Activated T-helper 1 cell treated with Interleukin-2 at 50 U/mL for 16 hours (primary cell): Measurements from ENCODE around the gene NCF2.

Experiments
- DNase-seq: peaks from one replicate; pipeline ENCODE4 v3.0.0-alpha.2; 2020; ENCODE audit warnings: low read depth

Gene NCF2

GRCh38 chr1:183612407-183612806 is 22.1 kb upstream of the NCF2 start:
- DNase-seq, result no peak

- no peak for DNase-seq
These were observed 20.8 kb upstream of the NCF2 start for GRCh38 chr1:183611021-183611420.

GRCh38 chr1:183609759-183610452 is 19.6 kb upstream of the NCF2 start:
- no peak for DNase-seq

- no peak for DNase-seq
These were observed 19.1 kb upstream of the NCF2 start for GRCh38 chr1:183609313-183609712.

GRCh38 chr1:183607322-183607980 is 17.2 kb upstream of the NCF2 start:
- DNase-seq, result no peak

- DNase-seq, result no peak
These were observed 15.6 kb upstream of the NCF2 start for GRCh38 chr1:183605904-183606303.

GRCh38 chr1:183604815-183605214 is 14.6 kb upstream of the NCF2 start:
- DNase-seq, result no peak

- DNase-seq, result no peak
These were observed 14.0 kb upstream of the NCF2 start for GRCh38 chr1:183604038-183604808.

- DNase-seq, result no peak
These were observed 12.3 kb upstream of the NCF2 start for GRCh38 chr1:183602510-183602909.

- no peak for DNase-seq
These were observed 10.4 kb upstream of the NCF2 start for GRCh38 chr1:183600634-183601033.

GRCh38 chr1:183600136-183600535 is 9.9 kb upstream of the NCF2 start:
- no peak for DNase-seq

GRCh38 chr1:183598386-183598785 is 8.1 kb upstream of the NCF2 start:
- DNase-seq, result no peak

GRCh38 chr1:183597656-183598347 is 7.5 kb upstream of the NCF2 start:
- DNase-seq, result no peak

GRCh38 chr1:183596500-183596899 is 6.2 kb upstream of the NCF2 start:
- no peak for DNase-seq

- no peak for DNase-seq
These were observed 5.3 kb upstream of the NCF2 start for GRCh38 chr1:183595537-183595936.

- DNase-seq, result no peak
These were observed 3.1 kb upstream of the NCF2 start for GRCh38 chr1:183593356-183593755.

GRCh38 chr1:183592733-183593132 is 2.5 kb upstream of the NCF2 start:
- DNase-seq, result no peak

- DNase-seq, result no peak
These were observed 400 bp downstream of the NCF2 start for GRCh38 chr1:183589874-183590243.

GRCh38 chr1:183589384-183589783 is 875 bp downstream of the NCF2 start:
- DNase-seq, result no peak

GRCh38 chr1:183588827-183589226 is 1.4 kb downstream of the NCF2 start:
- DNase-seq, result no peak

- no peak for DNase-seq
These were observed 3.3 kb downstream of the NCF2 start for GRCh38 chr1:183586926-183587325.

GRCh38 chr1:183586455-183586854 is 3.8 kb downstream of the NCF2 start:
- no peak for DNase-seq

GRCh38 chr1:183585038-183585437 is 5.2 kb downstream of the NCF2 start:
- DNase-seq, result no peak
